Duodenal mucosa (tissue), 2 donors: Measurements from ENCODE around the gene DPH1.

Experiments used
- H3K27ac ChIP-seq: one replicate; pipeline ENCODE4 v1.7.0; 2013; ENCODE audit warnings: low read depth, low read length
- H3K27me3 ChIP-seq, 2 donors: one replicate each; pipeline ENCODE4 v1.7.0; 2013; ENCODE audit warnings: low read length in 2 of 2, control low read depth in 1 of 2; ENCODE audit not compliant: insufficient read depth in 2 of 2, control insufficient read depth in 1 of 2
- H3K36me3 ChIP-seq, 2 donors: one replicate each; pipeline ENCODE4 v1.7.0; 2013; ENCODE audit warnings: low read length in 2 of 2, control low read depth in 1 of 2; ENCODE audit not compliant: insufficient read depth in 2 of 2, control insufficient read depth in 1 of 2
- H3K4me1 ChIP-seq, 2 donors: one replicate each; pipeline ENCODE4 v1.7.0; 2013; ENCODE audit warnings: low read length in 2 of 2, control low read depth in 1 of 2; ENCODE audit not compliant: insufficient read depth in 2 of 2, control insufficient read depth in 1 of 2
- H3K4me3 ChIP-seq, 2 donors: one replicate each; pipeline ENCODE4 v1.7.0; 2013; ENCODE audit warnings: low read length in 2 of 2, low read depth in 1 of 2
- H3K9ac ChIP-seq, 2 donors: one replicate each; pipeline ENCODE4 v1.7.0; 2013; ENCODE audit warnings: low read length in 2 of 2, low read depth in 1 of 2
- H3K9me3 ChIP-seq, 2 donors: one replicate each; pipeline ENCODE4 v1.7.0; 2013; ENCODE audit warnings: low read length in 2 of 2, control low read depth in 1 of 2; ENCODE audit not compliant: control insufficient read depth in 1 of 2

Gene DPH1

GRCh38 chr17:2049333-2050299 lies 19.7 kb downstream of the DPH1 start:
- Histone ChIP-seq H3K9me3 (no peaks in the 10 kb centered on the region), H3K4me3 (peak overlapping the region; percentile 72 to 75), H3K27me3 (peaks cover 11 to 17% of the 10 kb centered on the region in 2 donors), H3K9ac (peak overlapping the region; percentile 38 to 52), H3K27ac (peak overlapping the region; percentile 42), H3K4me1 (peaks cover 14 to 16% of the 10 kb centered on the region in 2 donors), H3K36me3 (no peaks in the 10 kb centered on the region)

GRCh38 chr17:2050300-2051060 lies 20.5 kb downstream of the DPH1 start:
- Histone ChIP-seq H3K36me3 (no peaks in the 10 kb centered on the region), H3K27ac (no peak overlapping the region), H3K4me1 (peaks cover 16% of the 10 kb centered on the region in 2 donors), H3K4me3 (peak overlapping the region in 1 of 2 donors; percentile 45), H3K9ac (no peak overlapping the region), H3K9me3 (no peaks in the 10 kb centered on the region), H3K27me3 (peaks cover 12 to 17% of the 10 kb centered on the region in 2 donors)

- peaks cover 16% of the 10 kb centered on the region in 2 donors for H3K4me1 ChIP-seq
Observed at GRCh38 chr17:2051061-2051932, 21.3 kb downstream of the DPH1 start.

GRCh38 chr17:2051933-2052559 lies 22.1 kb downstream of the DPH1 start:
- no peaks in the 10 kb centered on the region for H3K36me3 ChIP-seq
- peaks cover 12 to 22% of the 10 kb centered on the region in 2 donors for H3K27me3 ChIP-seq
- H3K4me1 ChIP-seq: peaks cover 16 to 20% of the 10 kb centered on the region in 2 donors
- no peaks in the 10 kb centered on the region for H3K9me3 ChIP-seq
- H3K9ac ChIP-seq: no peak overlapping the region
- no peak overlapping the region for H3K4me3 ChIP-seq
- no peak overlapping the region for H3K27ac ChIP-seq

More at GRCh38 chr17:2051061-2051932, 21.3 kb downstream of the DPH1 start:
- Histone ChIP-seq H3K9ac (no peak overlapping the region), H3K36me3 (no peaks in the 10 kb centered on the region), H3K27me3 (peaks cover 12 to 19% of the 10 kb centered on the region in 2 donors), H3K4me3 (no peak overlapping the region), H3K27ac (no peak overlapping the region), H3K9me3 (no peaks in the 10 kb centered on the region)

- H3K9ac ChIP-seq: no peak overlapping the region
- H3K4me3 ChIP-seq: peak overlapping the region; percentile 55 to 60
- H3K9me3 ChIP-seq: no peaks in the 10 kb centered on the region
- H3K4me1 ChIP-seq: peaks cover 21 to 26% of the 10 kb centered on the region in 2 donors
- H3K27ac ChIP-seq: peak overlapping the region; percentile 50
- H3K36me3 ChIP-seq: no peaks in the 10 kb centered on the region
- H3K27me3 ChIP-seq: peaks cover 19 to 29% of the 10 kb centered on the region in 2 donors
Observed at GRCh38 chr17:2053380-2054261, 23.7 kb downstream of the DPH1 start.

- peaks cover 19 to 29% of the 10 kb centered on the region in 2 donors for H3K27me3 ChIP-seq
- H3K9ac ChIP-seq: peak overlapping the region in 1 of 2 donors; percentile 33
- H3K9me3 ChIP-seq: no peaks in the 10 kb centered on the region
- peak overlapping the region; percentile 55 to 60 for H3K4me3 ChIP-seq
- H3K36me3 ChIP-seq: no peaks in the 10 kb centered on the region
- peaks cover 16 to 22% of the 10 kb centered on the region in 2 donors for H3K4me1 ChIP-seq
- peak overlapping the region; percentile 50 for H3K27ac ChIP-seq
Observed at GRCh38 chr17:2054262-2054511, 24.2 kb downstream of the DPH1 start.

- H3K9ac ChIP-seq: peak within 1 kb of the TSS in 1 of 2 donors; percentile 33
- H3K27me3 ChIP-seq: peaks cover 19 to 29% of the 10 kb centered on the region in 2 donors
- peak within 1 kb of the TSS; percentile 55 to 60 for H3K4me3 ChIP-seq
- H3K27ac ChIP-seq: peak within 1 kb of the TSS; percentile 77
- no peaks in the 10 kb centered on the region for H3K36me3 ChIP-seq
- no peaks in the 10 kb centered on the region for H3K9me3 ChIP-seq
- H3K4me1 ChIP-seq: peaks cover 14 to 19% of the 10 kb centered on the region in 2 donors
Observed at GRCh38 chr17:2054512-2055291, 24.7 kb downstream of the DPH1 start, which contains the start of gene HIC1. TSS of gene HIC1 (plus strand) at chr17:2055103. CDS start at chr17:2056691, 1,588 bp downstream.
